ENCODE measurements around the gene ARGLU1. TPM values are rescaled to one million over a fixed set of nuclear protein-coding genes. Genes with fewer than 3 reads are reported as not detected.

The ARGLU1 gene
- total RNA-seq, 1 experiment from 2014 or later: 31.8 TPM

- TF ChIP-seq CTCF (conservative IDR thresholded peaks at IDR 0.05; ENCODE audit: low read depth, low read length) (no peak), EZH2phosphoT487 (IDR thresholded peaks at IDR 0.05; ENCODE audit: borderline replicate concordance, low read length) (no peak), EZH2 (IDR thresholded peaks at IDR 0.05; ENCODE audit: low read length, unreplicated experiment) (no peak)
- ATAC-seq (no peak), DNase-seq (no peak)
- no peak overlapping the region for H3K9ac ChIP-seq (ENCODE audit: low read length)
- CTCF ChIA-PET: no interaction called here
- no peak overlapping the region for H2AFZ ChIP-seq (ENCODE audit: low read length)
- no peak overlapping the region for H3K4me2 ChIP-seq (ENCODE audit: low read length)
- H3K79me2 ChIP-seq (ENCODE audit: low read length): peaks cover 83% of the 10 kb centered on the region
- no peaks in the 10 kb centered on the region for H3K9me2 ChIP-seq (replicated peaks; ENCODE audit: low read length)
- no peak overlapping the region for H3K27ac ChIP-seq (ENCODE audit: low read length)
- no peaks in the 10 kb centered on the region for H3K9me3 ChIP-seq (ENCODE audit: low read length)
- intact Hi-C loops (cut with micrococcal nuclease): no loop called here
- H3K27me3 ChIP-seq (ENCODE audit: low read length): no peaks in the 10 kb centered on the region
- POLR2A ChIA-PET (ENCODE audit: unreplicated experiment): no interaction called here
- no peaks in the 10 kb centered on the region for H4K20me1 ChIP-seq (ENCODE audit: low read length)
- no peak overlapping the region for H3K4me3 ChIP-seq (ENCODE audit: low read length)
- peaks cover 6% of the 10 kb centered on the region; the same call in 1 of the 2 replicates for H3K36me3 ChIP-seq (ENCODE audit: low read depth, low read length)
- peaks cover 14% of the 10 kb centered on the region for H3K4me1 ChIP-seq (ENCODE audit: insufficient read depth, low read length)
- no peaks in the 10 kb centered on the region for H3F3A ChIP-seq (ENCODE audit: low read length, unreplicated experiment)
- no TSS peak for BruUV-seq (replicated peaks)
These were observed 64.0 kb downstream of the ARGLU1 start for GRCh38 chr13:106503730-106504453.

- Histone ChIP-seq H3K4me3 (ENCODE audit: low read length) (no peak overlapping the region), H3K9me2 (replicated peaks; ENCODE audit: low read length) (no peaks in the 10 kb centered on the region), H3K4me2 (ENCODE audit: low read length) (no peak overlapping the region), H3K9ac (ENCODE audit: low read length) (no peak overlapping the region), H4K20me1 (ENCODE audit: low read length) (no peaks in the 10 kb centered on the region), H3K27me3 (ENCODE audit: low read length) (no peaks in the 10 kb centered on the region), H3K36me3 (ENCODE audit: low read depth, low read length) (peaks cover 6% of the 10 kb centered on the region; the same call in 1 of the 2 replicates), H3K4me1 (ENCODE audit: insufficient read depth, low read length) (peaks cover 8% of the 10 kb centered on the region), H3F3A (ENCODE audit: low read length, unreplicated experiment) (no peaks in the 10 kb centered on the region), H3K9me3 (ENCODE audit: low read length) (no peaks in the 10 kb centered on the region), H2AFZ (ENCODE audit: low read length) (no peak overlapping the region), H3K79me2 (ENCODE audit: low read length) (peaks cover 77% of the 10 kb centered on the region), H3K27ac (ENCODE audit: low read length) (no peak overlapping the region)
- POLR2A ChIA-PET (ENCODE audit: unreplicated experiment): no interaction called here
- intact Hi-C loops (cut with micrococcal nuclease): no loop called here
- DNase-seq: no peak
- no peak for TF ChIP-seq CTCF (conservative IDR thresholded peaks at IDR 0.05; ENCODE audit: low read depth, low read length)
- no peak for TF ChIP-seq EZH2phosphoT487 (IDR thresholded peaks at IDR 0.05; ENCODE audit: borderline replicate concordance, low read length)
- TF ChIP-seq EZH2 (IDR thresholded peaks at IDR 0.05; ENCODE audit: low read length, unreplicated experiment): no peak
- BruUV-seq (replicated peaks): no TSS peak
- CTCF ChIA-PET: no interaction called here
- no peak for ATAC-seq
These were observed 64.7 kb downstream of the ARGLU1 start for GRCh38 chr13:106503272-106503671.

GRCh38 chr13:106500445-106500844 is 67.5 kb downstream of the ARGLU1 start:
- H3K27me3 ChIP-seq (ENCODE audit: low read length): no peaks in the 10 kb centered on the region
- ATAC-seq (no peak), DNase-seq (no peak)
- H3K36me3 ChIP-seq (ENCODE audit: low read depth, low read length): no peaks in the 10 kb centered on the region; the same call in 1 of the 2 replicates
- no peak overlapping the region for H3K27ac ChIP-seq (ENCODE audit: low read length)
- H3K9ac ChIP-seq (ENCODE audit: low read length): no peak overlapping the region
- no peak overlapping the region for H2AFZ ChIP-seq (ENCODE audit: low read length)
- H3K9me2 ChIP-seq (replicated peaks; ENCODE audit: low read length): no peaks in the 10 kb centered on the region
- CTCF ChIA-PET: no interaction called here
- no peaks in the 10 kb centered on the region for H3K9me3 ChIP-seq (ENCODE audit: low read length)
- TF ChIP-seq EZH2phosphoT487 (IDR thresholded peaks at IDR 0.05; ENCODE audit: borderline replicate concordance, low read length) (no peak), EZH2 (IDR thresholded peaks at IDR 0.05; ENCODE audit: low read length, unreplicated experiment) (no peak), CTCF (conservative IDR thresholded peaks at IDR 0.05; ENCODE audit: low read depth, low read length) (no peak)
- H3F3A ChIP-seq (ENCODE audit: low read length, unreplicated experiment): no peaks in the 10 kb centered on the region
- no TSS peak for BruUV-seq (replicated peaks)
- H3K4me1 ChIP-seq (ENCODE audit: insufficient read depth, low read length): no peaks in the 10 kb centered on the region
- POLR2A ChIA-PET (ENCODE audit: unreplicated experiment): no interaction called here
- H3K79me2 ChIP-seq (ENCODE audit: low read length): peaks cover 57% of the 10 kb centered on the region
- intact Hi-C loops (cut with micrococcal nuclease): no loop called here
- H3K4me3 ChIP-seq (ENCODE audit: low read length): no peak overlapping the region
- H3K4me2 ChIP-seq (ENCODE audit: low read length): no peak overlapping the region
- H4K20me1 ChIP-seq (ENCODE audit: low read length): no peaks in the 10 kb centered on the region

Measured in PC-3 (cell line).